ENCODE measurements around the gene PCDH9.

The PCDH9 gene

DNA sequence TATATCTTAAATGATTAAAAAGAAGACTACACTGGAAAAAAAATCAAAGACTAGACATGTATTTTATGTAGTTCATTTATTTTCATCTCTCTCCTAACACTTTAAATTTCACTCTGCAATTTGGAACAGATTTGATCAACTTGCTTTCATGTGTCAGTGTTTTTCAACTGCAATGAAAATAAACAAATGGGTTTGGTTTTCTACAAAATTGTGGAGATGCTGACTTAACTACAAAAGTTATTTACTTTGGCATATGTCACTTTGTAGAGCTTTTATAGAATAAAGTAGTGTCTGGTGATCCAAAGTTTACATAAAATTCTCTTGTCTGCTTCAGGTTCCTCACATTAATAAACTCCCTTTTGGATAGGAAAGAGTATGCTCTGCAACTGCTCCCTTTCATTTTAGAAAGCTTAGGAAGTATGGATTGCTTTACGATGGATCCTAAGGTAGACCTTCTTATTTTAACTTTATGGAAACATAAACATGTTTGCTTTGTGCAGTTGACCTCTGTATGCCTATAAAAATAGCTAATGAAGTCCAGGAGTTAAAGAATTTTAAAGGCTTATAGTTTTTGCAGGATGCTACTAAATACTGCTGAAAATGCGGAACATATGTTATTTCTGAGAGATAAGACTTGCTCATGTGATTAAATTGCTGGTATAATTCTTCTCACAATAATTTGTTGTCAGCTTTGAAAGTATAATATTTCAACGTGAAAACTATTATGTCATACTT lies 815.9 kb downstream of the PCDH9 start:
- FAIRE-seq, result no peak

DNA sequence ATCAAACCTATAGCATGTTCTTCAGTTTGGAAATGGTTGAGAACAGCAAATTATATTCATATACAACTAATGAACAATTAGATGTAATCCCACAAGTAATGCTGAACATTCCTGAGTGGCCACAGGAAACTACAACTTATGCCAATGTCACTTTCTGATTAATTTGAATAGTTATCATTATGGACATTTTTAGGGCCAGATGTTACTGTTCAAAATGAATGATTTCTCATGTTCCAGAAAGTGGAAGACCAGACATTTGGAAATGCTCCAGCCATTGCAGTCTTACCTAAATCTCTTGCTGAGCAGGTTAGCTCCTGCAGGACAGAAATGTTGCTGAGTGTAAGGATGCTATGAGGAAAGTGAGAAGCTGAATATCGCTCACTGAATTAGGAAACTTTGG lies 819.8 kb downstream of the PCDH9 start:
- no peak for FAIRE-seq

DNA sequence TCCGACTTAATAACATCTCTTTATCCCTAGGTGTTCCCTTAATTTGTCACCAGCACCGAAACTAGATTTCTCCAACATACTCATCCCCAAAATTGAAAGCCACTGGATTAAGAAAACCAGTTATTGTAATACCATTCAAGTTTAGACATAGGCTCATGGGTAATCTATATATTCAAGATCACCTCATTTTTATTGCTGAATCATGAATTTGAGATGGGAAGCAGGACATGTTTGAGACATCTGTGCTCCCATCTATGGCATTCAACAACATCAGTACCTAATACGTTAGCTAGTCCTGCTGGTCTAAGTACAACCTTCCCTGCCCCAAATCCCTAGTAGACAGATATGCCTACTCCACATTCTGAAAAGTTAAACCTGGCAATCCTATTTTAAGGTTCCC lies 820.6 kb downstream of the PCDH9 start:
- no peak for FAIRE-seq

DNA sequence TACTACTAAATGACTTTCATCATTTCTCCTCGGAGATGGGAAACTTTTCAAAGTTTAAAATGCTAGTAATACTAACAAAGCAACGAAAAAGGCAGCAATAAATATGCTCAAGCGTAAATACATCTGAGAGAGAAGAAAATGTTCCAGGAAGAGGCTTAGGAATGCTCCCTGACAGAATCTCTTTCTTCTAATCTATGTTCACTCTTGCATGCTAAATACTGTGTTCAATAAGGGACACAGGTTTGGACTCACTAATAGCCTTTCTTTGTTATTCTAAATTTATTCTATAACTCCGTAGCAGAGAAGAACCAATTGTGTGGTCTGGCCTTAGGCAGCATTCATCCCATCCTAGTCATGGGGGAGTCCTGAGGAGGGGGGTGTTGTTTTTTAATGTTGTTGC lies 823.0 kb downstream of the PCDH9 start:
- FAIRE-seq, result no peak

DNA sequence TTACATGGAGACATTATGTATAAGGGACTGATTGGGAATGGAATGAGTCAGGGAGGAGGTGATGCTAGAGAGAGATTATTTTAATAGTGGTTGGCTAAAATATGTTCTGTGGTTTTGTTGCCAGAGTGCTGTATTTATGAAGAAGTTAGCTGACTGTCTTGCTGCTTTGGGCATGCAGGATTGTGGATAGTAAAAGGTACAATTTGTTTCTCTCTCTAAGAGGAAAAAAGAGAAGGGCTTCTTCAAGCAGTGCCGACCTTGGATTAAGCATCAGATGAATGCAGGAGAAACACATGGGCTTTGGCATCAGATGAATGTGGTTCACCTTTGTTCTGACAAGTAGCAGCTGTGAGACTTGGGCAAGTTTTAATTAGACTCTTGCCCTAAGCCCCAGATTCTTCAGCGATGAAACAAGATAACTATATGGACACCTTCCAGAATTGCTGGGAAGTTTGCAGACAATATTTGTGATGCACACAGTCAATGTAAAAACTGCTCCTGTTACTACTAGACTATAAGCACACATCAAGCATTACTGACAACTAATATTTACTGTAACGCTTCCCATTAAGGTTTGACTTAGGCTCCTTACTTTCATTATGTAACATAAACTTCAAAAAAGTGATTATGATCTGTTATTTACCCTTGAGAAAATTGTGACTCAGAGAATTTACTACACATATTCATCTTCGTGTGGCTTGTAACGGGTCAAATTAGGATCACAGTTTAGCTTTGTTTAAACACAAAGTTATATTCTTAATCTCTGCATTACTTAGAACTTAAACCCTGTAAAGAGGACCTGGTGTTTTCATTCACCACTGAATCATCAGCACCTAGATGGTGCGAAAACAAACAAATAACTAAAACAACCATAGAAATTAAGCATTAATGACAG lies 824.0 kb downstream of the PCDH9 start:
- no peak for FAIRE-seq

DNA sequence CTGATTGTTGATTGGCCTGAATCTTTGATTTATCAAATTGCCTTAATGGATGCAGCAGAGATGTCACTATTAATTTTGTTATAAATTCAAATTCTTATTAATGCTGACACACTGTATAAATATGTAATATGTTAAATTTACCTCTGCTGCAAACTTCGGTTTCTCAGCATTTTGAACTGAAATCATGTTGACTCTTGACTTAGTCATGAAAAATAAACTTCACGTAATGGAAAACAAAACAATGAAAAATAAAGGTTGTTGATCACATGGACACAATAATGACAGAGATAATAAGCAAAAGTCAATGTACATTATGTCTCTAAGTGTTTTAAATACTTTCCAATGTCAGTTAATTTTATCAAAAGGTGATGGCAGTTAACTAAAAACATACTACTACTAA lies 827.6 kb downstream of the PCDH9 start:
- no peak for FAIRE-seq

DNA sequence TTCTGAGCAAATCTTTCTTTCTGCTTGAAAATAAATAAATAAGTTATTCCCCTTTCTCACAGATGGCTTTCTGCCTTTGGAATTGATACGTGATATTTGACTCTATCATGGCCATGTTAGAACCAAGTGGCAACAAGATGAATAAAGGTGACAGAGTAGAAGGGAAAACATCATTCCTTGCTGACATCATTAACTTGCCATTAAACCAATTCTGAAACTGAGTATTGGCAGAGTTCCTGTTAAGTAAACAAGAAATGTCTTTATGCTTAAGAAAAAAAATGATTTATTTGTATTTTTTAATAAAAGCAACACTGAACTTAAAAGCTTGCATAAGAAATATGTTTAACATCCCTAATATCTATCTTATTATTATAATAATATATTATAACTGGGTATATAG lies 828.1 kb downstream of the PCDH9 start:
- no peak for FAIRE-seq

DNA sequence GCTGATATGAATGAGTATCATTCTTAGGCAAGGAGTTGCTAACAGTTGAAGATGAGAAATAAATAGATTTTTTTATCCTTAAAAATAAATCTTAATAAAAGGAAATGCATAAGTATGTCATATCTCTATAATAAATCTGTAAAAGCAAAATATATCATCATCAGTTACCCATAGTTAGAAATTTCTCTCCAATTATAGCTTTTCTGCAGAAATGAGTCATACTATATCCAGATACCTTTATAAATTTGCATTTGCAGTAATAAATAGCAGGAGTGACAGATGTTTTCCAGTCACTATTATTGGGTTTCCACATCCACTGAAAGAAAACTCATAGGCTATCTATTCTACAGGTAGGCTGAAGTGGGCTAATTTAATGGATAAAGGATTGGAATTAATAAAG lies 829.8 kb downstream of the PCDH9 start:
- no peak for FAIRE-seq

DNA sequence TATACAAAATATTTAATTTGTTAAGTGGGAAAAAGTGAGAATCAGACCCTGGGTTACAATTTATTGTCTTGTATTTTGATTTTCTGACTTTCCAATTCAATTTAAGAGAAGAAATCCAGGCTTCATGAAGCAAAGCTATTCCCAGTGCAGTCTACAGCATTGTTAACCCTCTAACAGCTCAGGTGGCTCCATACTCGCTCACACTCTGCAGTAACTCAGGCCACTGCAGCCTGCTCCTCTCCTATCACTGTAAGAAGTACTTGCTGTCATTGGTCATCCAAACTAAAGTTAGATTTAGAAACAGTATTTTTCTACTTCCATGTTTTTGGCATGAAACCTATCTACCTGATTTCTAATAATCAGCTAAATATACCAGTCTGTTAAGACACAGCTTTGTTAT lies 830.3 kb downstream of the PCDH9 start:
- no peak for FAIRE-seq

DNA sequence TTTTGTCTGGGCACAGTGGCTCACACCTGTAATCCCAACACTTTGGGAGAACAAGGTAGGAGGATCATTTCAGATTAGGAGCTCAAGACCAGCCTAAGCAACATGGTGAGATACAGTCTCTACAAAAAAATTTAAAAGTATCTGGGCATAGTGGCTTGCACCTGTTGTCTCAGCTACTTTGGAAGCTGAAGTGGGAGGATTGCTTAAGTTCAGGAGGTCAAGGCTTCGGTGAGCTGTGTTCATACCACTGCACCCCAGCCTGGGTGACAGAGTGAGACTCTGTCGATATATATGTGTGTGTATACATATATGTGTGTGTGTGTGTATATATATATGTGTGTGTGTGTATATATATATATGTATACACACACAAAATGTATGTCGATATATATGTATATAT lies 833.0 kb downstream of the PCDH9 start:
- FAIRE-seq, result no peak

DNA sequence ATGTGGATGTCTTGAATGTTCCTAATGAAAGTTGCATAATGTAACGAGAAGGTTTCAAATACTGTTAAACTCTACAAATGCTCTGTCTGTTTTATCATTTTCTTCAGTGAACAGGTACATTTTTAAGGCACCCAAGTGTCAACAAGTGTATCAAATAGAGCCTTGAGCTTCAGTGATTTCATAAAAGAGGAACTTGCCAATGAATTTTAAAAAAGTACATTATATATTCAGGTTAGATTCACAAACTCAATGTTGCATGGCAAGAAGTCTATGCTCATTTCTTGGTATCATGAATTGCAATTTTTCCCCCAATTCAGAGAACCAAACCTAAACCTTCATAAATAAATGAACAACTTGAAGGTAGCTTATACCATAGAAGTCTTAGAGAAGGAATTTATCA lies 838.8 kb downstream of the PCDH9 start:
- no peak for FAIRE-seq

DNA sequence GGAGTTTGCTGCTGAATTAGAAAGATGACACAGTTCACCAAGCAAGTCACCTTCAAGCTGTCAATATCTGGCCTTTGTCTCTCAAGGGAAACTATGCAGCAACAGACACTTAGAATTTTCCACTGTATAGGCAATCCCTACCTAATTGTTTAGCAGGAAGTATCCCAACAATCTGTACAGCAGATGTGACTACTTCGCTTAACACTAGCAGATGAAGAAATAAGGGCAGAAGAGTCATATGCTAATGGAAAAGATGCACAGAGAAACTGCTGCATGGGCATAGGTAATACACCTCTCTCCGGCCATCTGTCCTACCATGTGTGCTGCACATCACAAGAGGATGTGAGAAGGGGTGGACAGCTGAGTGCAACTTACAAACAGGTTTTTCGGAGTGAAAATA lies 851.2 kb downstream of the PCDH9 start:
- no peak for FAIRE-seq

DNA sequence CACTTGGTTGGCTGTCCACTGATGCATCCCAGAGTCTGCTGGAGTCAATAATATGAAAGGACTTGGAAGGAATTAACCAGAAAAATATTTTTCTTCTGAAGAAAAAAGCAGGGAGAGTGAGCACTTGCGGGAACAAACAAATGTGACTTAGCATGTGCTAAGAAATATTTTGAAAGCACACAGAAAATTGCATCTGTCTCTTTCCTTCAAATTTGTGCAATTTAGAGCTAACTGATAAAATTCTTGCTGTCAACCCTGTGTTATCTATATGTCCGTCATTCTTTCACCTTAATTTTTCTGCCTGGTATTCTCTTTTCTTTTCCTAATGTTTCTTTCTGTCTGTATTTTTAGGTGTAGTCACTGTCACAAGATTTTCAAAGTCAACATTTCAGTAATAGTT lies 852.6 kb downstream of the PCDH9 start:
- FAIRE-seq, result no peak

DNA sequence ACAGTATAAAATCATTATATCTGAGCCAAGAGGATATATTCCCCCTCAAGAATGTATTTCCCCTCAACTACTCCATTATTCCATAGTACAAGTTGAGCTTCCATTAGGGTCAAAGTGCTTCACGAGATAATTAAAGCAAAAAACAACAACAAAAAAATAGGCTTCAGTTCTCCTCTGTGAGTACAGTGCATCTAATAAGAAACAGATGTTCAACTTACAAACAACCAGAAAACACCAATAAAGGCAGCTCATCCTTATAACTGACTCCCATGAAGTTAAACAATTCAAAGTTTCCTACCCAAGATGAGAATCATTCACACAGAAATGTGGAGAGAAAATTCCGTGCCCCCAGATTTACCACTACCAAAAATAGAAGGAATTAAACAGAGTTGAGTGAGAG lies 854.4 kb downstream of the PCDH9 start:
- FAIRE-seq, result no peak

DNA sequence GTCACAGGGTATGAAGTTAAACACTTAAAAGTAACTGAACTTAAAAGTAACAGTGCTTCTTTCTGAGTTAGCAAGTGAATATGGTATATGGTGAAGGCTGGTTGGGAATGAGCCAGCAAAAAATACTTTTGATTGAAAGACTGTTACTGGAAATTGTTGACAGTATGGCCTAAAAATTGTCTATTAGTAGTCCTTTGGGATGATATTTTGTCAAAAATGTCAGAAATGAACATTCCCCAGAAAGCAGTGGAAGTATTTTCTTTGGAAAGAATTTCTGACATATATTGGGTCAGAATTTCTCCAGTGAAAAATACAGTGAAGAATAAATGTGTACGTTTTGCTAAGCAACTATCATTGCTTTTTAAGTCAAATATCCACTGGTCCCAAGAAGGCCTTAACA lies 860.5 kb downstream of the PCDH9 start:
- no peak for FAIRE-seq

DNA sequence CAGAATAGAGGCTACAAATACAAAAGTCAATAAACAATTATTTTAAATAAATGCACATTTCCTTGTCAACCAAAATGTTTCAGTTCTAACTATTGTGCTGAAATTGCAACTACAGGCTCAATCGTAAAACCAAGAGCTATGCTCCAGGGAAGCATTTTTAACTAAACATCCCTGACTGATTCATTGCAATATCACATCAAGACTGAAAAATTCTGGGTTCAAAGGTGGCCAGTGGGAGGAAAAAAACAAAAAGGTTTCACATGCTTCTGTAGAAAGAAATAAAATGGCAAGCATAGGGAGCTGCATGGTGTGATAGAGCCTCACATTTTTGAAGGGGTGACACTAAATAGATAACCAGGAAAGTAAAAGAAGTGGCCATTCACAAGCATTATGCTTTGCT lies 862.8 kb downstream of the PCDH9 start:
- no peak for FAIRE-seq

DNA sequence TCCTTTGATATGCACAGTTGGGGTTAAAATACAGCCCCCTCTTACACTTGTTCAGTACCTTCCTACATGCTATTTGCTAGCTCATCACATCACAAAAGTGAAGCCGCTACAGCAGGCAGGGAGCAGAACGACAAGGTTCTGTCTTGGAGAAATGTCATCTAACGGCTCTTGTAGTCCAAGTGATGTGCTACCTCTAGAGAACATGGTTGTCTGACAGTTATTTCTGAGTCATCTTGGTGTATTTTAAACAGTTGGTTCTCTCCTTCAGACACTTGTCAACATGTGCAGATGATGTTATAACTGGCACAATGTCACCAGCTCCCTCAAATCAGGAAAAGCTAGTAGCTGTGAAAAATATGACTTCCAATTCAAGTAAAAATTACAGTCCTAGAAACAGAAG lies 865.0 kb downstream of the PCDH9 start:
- FAIRE-seq, result no peak

DNA sequence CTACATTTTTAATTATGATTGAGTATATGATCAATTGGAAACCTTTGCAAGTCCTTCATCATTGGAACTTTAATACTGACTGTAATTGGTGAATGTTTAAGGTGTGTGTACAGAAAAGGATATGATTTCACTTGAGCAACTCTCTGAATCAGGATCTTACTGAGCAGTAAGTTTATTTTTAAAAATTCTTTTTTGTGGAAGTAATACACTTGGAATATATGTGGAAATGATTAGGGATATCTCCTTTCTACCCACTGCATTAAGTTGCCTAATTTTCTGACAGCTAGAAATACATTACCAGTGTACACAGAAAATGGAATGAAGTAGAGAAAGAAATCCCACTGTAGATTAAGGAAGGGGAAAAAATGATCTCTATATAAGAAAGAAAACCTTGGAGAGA lies 865.8 kb downstream of the PCDH9 start:
- FAIRE-seq, result no peak

DNA sequence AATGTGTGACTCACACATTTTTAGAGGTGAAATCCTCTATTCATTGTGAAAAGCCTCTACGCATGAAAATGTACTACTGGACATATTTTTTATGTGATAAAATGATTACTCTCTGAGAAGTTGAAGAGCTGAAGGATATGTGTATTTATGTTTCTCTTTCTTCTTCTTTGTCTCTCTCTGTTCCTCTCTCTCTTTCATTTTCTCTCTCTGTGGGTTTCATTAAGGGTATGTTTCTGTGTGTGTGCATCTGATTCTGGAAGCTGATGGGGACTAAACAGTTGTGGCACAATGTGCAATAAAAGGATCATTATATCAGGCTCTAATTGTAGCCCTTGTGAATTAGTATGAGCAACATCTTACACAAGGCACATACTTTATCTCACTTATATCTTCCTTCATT lies 867.7 kb downstream of the PCDH9 start:
- FAIRE-seq, result no peak

DNA sequence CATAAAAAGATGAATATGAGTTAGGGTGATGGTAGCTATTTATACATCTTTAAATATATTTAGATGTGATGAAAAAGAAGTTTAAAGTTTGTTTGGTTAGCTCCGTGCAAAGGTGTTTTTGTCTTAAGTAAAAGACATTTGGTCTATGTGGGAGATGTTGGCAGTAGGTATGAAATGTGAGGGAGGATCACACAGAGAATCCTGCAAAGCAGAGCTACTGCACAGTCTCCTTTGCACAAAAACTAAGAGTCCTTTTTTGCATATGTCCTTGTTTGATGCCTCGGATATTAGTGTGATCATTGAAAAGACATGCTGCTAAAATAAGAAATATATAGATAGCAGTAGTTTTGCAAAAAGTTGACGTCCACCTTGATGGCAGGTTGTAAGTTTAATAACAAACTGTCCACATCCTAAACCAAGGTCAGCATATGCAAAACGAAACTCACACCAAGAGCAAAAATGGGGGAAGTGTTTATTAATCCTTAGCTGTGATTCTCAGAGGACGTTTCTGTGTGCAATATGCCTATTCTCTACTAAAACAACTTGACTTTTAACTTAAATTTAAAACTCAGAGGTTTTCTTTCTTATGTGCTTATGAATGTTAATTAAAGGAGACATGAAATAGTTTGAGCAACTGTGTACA lies 870.1 kb downstream of the PCDH9 start:
- FAIRE-seq, result no peak

DNA sequence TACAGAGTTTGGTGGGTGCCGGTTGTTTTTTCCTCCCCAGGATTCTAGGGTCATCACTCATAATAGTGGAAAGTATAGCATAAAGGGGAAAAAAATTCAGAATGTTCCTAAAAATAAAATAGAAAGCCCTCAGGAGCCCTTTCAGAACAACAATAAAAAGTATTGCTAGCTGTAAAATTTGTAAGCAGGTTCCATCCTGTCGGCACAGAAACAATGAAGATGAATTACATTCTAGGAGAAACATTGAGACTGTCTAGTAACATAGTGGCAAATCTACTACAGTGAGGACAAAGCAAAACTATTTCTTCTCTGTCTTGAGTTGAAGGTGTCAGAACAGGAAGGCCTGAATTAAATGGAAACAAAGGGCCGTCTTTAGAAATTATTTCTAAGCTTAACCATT lies 870.7 kb downstream of the PCDH9 start:
- FAIRE-seq, result no peak

DNA sequence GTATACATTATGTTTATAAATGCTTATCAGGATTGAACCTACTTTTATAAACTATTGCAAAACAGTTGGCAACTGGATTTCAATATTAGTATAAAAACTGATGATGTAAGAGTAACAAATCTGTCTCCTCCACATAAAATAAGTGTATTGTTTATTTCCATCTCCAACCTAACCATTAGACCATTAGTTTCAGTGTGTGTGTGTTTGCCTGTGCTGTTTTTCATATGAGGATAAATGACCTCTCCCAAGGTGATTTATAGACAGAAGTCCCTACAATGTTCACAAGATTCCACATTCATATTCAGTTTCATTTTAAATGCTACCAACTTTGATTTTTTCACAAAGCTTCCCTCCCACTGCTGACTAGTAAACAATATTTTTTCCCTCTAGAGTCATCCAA lies 871.6 kb downstream of the PCDH9 start:
- no peak for FAIRE-seq

DNA sequence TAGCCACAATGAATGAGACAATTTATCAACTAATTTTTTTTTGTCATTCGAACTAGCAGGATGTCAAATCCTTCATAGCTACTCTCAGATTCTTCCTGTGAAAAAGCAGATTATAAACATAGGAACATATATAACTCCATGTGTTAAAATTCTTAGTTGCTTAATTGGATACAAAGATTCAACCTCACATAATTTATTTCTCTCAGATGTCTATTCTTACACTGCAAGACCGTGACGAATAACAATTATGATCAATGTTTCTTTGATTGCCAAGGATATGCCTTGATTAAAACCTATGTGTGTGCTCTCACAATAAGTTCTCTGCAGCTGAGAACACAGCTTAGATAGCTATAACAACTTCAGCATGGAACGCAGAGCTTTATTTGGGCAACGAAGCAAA lies 872.7 kb downstream of the PCDH9 start:
- FAIRE-seq, result no peak
